Keratinocyte (primary cell): ENCODE measurements around the gene SLC1A2.

Experiments used
- CTCF ChIP-seq, 3 experiments: IDR thresholded peaks in 1 of 3; conservative IDR thresholded peaks in 1 of 3; optimal IDR thresholded peaks in 1 of 3; 2 replicates in 2 of 3; 3 replicates in 1 of 3; pipeline versions ENCODE3 to v1.5.1; 2011; ENCODE audit warnings: low read length in 3 of 3, mild to moderate bottlenecking in 3 of 3, moderate library complexity in 2 of 3, control low read depth in 1 of 3, inconsistent platforms in 1 of 3; ENCODE audit not compliant: insufficient read depth in 2 of 3; ENCODE audit errors: extremely low read depth in 1 of 3
- EZH2 ChIP-seq: IDR thresholded peaks from one replicate; pipeline ENCODE4 v1.6.1; 2012; ENCODE audit warnings: inconsistent platforms, mild to moderate bottlenecking, low read length, moderate library complexity

GRCh38 chr11:35414776-35415175, 4.6 kb downstream of the SLC1A2 start:
- TF ChIP-seq CTCF (optimal IDR thresholded peaks at IDR 0.05 in 1 of 3, IDR thresholded peaks at IDR 0.05 in 1 of 3, conservative IDR thresholded peaks at IDR 0.05 in 1 of 3; ENCODE audit: extremely low read depth in 1 of 3, insufficient read depth in 2 of 3, low read length in 3 of 3) = no peak
- TF ChIP-seq EZH2 = no peak
